ENCODE data around the gene OR52A1. TPM values are rescaled to one million over a fixed set of nuclear protein-coding genes. Genes with fewer than 3 reads are reported as not detected.
"Not testable (repeated sequence)": the region's sequence is repeated elsewhere in the genome, so short reads cannot be mapped to it uniquely, and the experiment has no call there.

Gene OR52A1
- total RNA-seq, 4 donors from 2014 or later, result not detected

DNA sequence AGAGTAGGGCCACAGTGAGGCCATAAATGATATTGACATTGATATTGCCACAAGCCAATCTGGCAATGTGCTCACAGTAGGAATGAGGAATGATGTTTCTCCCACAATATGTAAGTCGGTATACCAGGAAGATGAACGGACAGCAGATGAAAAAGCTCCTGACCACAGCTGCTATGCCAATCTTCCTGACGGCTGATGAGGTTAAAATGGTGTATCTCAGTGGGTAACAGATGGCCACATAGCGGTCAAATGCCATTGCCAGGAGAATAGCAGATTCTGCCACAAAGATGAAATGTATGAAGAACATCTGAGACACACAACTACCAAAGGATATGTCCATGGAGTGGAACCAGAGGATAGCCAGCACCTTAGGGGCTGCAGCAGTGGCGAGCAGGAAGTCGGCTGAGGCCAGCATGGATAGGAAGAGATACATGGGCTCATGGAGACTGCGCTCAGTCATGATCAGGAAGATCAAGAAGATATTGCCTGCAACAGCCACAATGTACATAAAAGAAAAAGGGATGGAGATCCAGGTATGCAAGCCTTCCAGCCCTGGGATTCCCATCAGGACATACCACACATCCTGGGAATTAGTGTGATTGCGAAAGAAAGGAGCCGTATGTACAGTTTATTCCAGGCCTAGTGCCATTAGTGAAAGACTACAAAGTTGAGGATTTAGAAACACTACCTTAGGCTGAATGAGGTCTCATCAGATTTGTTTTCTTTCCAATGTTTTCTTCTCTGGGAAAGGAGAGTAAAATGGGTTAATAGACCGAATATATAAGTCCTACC lies 23.7 kb upstream of the OR52A1 start:
- no peaks in the 10 kb centered on the region for H3K36me3 ChIP-seq
- no peaks in the 10 kb centered on the region for H3K4me1 ChIP-seq
- H3K27ac ChIP-seq, result no peak overlapping the region
- no peak for ATAC-seq
- in situ Hi-C loops (cut with MboI; ENCODE audit: low sequenced_read_pairs in 4 of 4), result no loop called here
- no peak overlapping the region for H3K4me3 ChIP-seq
- intact Hi-C loops (cut with DNase I; ENCODE audit: low total_unique reads), result no loop called here
- no peaks in the 10 kb centered on the region for H3K27me3 ChIP-seq
- no peaks in the 10 kb centered on the region for H3K9me3 ChIP-seq
- no peak for DNase-seq
- no peak for TF ChIP-seq CTCF (IDR thresholded peaks at IDR 0.05 in 4 of 5, conservative IDR thresholded peaks at IDR 0.05 in 1 of 5)
- no peak for TF ChIP-seq POLR2A (IDR thresholded peaks at IDR 0.05)

DNA sequence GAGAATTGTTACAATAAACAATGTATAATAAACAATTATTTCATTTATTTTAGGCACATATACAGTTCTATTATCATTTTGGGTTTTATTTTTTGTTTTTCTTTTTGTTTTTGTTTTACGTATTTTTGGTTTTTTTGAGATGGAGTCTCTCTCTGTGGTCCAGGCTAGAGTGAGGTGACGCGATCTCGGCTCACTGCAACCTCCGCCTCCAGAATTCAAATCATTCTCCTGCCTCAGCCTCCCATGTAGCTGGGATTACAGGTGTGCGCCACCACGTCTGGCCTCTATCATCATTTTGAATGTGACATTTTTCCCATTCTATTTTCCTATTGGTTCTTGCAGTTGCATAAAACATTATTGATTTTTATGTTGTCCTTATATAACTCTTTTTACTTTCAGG lies 20.4 kb upstream of the OR52A1 start:
- Histone ChIP-seq H3K27ac (no peak overlapping the region), H3K27me3 (no peaks in the 10 kb centered on the region), H3K36me3 (no peaks in the 10 kb centered on the region), H3K9me3 (no peaks in the 10 kb centered on the region), H3K4me3 (no peak overlapping the region), H3K4me1 (no peaks in the 10 kb centered on the region)
- in situ Hi-C loops (cut with MboI; ENCODE audit: low sequenced_read_pairs in 4 of 4), result no loop called here
- intact Hi-C loops (cut with DNase I; ENCODE audit: low total_unique reads), result no loop called here
- no peak for ATAC-seq
- no peak for DNase-seq
- TF ChIP-seq CTCF (IDR thresholded peaks at IDR 0.05 in 4 of 5, conservative IDR thresholded peaks at IDR 0.05 in 1 of 5), result no peak
- no peak for TF ChIP-seq POLR2A (IDR thresholded peaks at IDR 0.05)

DNA sequence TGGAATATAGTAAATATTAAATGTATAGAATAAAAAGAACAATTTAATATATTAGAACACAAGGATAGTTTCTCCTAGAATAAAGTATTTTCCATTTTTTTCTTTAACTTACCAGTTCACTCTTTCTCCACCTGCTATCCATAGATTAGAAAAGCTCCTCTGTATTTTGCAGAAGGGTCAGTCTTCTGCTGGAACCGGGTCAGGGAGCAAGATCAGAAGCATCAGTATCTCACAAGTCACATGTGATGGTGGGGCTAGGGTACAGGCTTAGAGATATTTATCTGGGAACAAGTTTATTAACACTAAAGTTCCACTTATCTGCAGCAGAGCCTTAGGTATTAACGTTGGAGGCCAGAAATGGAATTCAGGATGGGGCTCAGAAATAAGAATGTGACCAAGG lies 17.3 kb upstream of the OR52A1 start:
- in situ Hi-C loops (cut with MboI; ENCODE audit: low sequenced_read_pairs in 4 of 4), result no loop called here
- intact Hi-C loops (cut with DNase I; ENCODE audit: low total_unique reads), result no loop called here
- Histone ChIP-seq H3K4me1 (no peaks in the 10 kb centered on the region), H3K4me3 (no peak overlapping the region), H3K36me3 (no peaks in the 10 kb centered on the region), H3K27me3 (no peaks in the 10 kb centered on the region), H3K27ac (no peak overlapping the region), H3K9me3 (no peaks in the 10 kb centered on the region)
- no peak for TF ChIP-seq POLR2A (IDR thresholded peaks at IDR 0.05)
- no peak for TF ChIP-seq CTCF (IDR thresholded peaks at IDR 0.05 in 4 of 5, conservative IDR thresholded peaks at IDR 0.05 in 1 of 5)
- ATAC-seq, result no peak
- DNase-seq, result no peak

- ATAC-seq; H3K27me3 ChIP-seq; H3K36me3 ChIP-seq; DNase-seq; H3K27ac ChIP-seq; H3K4me3 ChIP-seq; in situ Hi-C loops (cut with MboI; ENCODE audit: low sequenced_read_pairs in 4 of 4); H3K4me1 ChIP-seq; intact Hi-C loops (cut with DNase I; ENCODE audit: low total_unique reads); H3K9me3 ChIP-seq: not testable (repeated sequence)
These were observed 11.3 kb upstream of the OR52A1 start for GRCh38 chr11:5165898-5166297.

- H3K9me3 ChIP-seq; DNase-seq; in situ Hi-C loops (cut with MboI; ENCODE audit: low sequenced_read_pairs in 4 of 4); H3K4me1 ChIP-seq; H3K4me3 ChIP-seq; H3K27ac ChIP-seq; ATAC-seq; H3K27me3 ChIP-seq; intact Hi-C loops (cut with DNase I; ENCODE audit: low total_unique reads); H3K36me3 ChIP-seq: not testable (repeated sequence)
These were observed 10.2 kb upstream of the OR52A1 start for GRCh38 chr11:5164807-5165206.

DNA sequence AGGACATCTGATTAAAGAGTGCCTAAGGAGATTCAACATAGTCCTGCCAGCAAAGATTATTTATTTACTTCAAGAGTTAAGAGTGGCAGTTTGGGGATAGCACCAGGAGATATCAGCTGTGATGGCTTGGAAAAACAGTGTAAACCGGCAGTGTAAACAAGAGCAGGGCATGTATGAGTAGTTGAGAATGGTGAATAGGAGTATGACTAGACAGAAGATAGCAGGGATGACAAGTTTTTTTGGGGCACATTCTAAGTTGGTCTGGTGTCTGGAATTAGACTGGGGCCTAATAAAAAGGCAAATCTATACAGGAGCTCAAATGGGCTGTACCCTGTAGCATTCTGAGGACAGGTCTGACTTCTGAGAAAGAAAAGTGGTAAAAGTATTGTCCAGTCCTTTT lies 6.5 kb upstream of the OR52A1 start:
- not testable (repeated sequence) for ATAC-seq

GRCh38 chr11:5160217-5160616 lies 5.7 kb upstream of the OR52A1 start:
- in situ Hi-C loops (cut with MboI; ENCODE audit: low sequenced_read_pairs in 4 of 4); DNase-seq; H3K27me3 ChIP-seq; H3K27ac ChIP-seq; H3K4me1 ChIP-seq; H3K36me3 ChIP-seq; H3K9me3 ChIP-seq; ATAC-seq; intact Hi-C loops (cut with DNase I; ENCODE audit: low total_unique reads); H3K4me3 ChIP-seq: not testable (repeated sequence)

More for the DNA sequence above, 6.5 kb upstream of the OR52A1 start:
- intact Hi-C loops (cut with DNase I; ENCODE audit: low total_unique reads); H3K4me3 ChIP-seq; H3K27ac ChIP-seq; H3K27me3 ChIP-seq; in situ Hi-C loops (cut with MboI; ENCODE audit: low sequenced_read_pairs in 4 of 4); H3K36me3 ChIP-seq; DNase-seq; H3K9me3 ChIP-seq; H3K4me1 ChIP-seq: not testable (repeated sequence)

Measured in gastrocnemius medialis (tissue), 4 donors.